Sciatic nerve (tissue), 2 donors: ENCODE data around the gene DNASE2B. TPM values are rescaled to one million over a fixed set of nuclear protein-coding genes. Genes with fewer than 3 reads are reported as not detected.
"Not testable (repeated sequence)": the region's sequence is repeated elsewhere in the genome, so short reads cannot be mapped to it uniquely, and the experiment has no call there.

ENCODE experiments used
- ATAC-seq: fragments of 200-7000 bp; cut with Tn5 transposase; one replicate; pipeline ENCODE4 v1.9.1; 2020; ENCODE audit warnings: mild to moderate bottlenecking, moderate library complexity
- DNase-seq: peaks from one replicate; pipeline ENCODE4 v3.0.0-alpha.2; 2020; ENCODE audit warnings: low spot score
- intact Hi-C: fragments of 100-400 bp; cut with DNase I; formaldehyde crosslinking; loops from one replicate; pipeline ENCODE4 v1.14.2; 2022
- total RNA-seq: library from RNA; stranded (reverse); fragmentation: NEBNext Ultra II Directional; extraction: Animal tissue kit (Norgen Biotek cat#: 25700); gene quantifications from one replicate; pipeline ENCODE4 v1.2.1, GENCODE V29; 2021
- donor health status: DM: no; HTN: no; CAD: no.
- donor health status: DM: no; HTN: no; CAD: no.

Gene DNASE2B
- total RNA-seq, 1 donor from 2014 or later = not detected

GRCh38 chr1:84434801-84435549 lies 36.7 kb downstream of the DNASE2B start:
- no peak for DNase-seq
- intact Hi-C loops = loop anchor here (10.0 kb wide), 1 partner anchor 300 kb away; no protein-coding TSS in a partner anchor
- no peak for ATAC-seq

GRCh38 chr1:84436876-84437655 lies 38.8 kb downstream of the DNASE2B start:
- DNase-seq (no peak), ATAC-seq (peak; percentile 64)
- intact Hi-C loops = loop anchor here (10.0 kb wide), 1 partner anchor 302 kb away; no protein-coding TSS in a partner anchor

- no peak for DNase-seq
- intact Hi-C loops = no loop called here
Measured at GRCh38 chr1:84442256-84442655, 44.0 kb downstream of the DNASE2B start.

GRCh38 chr1:84442747-84443646 lies 44.7 kb downstream of the DNASE2B start:
- intact Hi-C loops, DNase-seq, ATAC-seq: not testable (repeated sequence)

More at GRCh38 chr1:84442256-84442655, 44.0 kb downstream of the DNASE2B start:
- peak; percentile 87 for ATAC-seq

GRCh38 chr1:84448704-84449103 lies 50.4 kb downstream of the DNASE2B start:
- ATAC-seq, DNase-seq, intact Hi-C loops: not testable (repeated sequence)

- intact Hi-C loops = no loop called here
- DNase-seq (no peak), ATAC-seq (no peak)
Measured at GRCh38 chr1:84450910-84451309, 52.6 kb downstream of the DNASE2B start.

- DNase-seq (no peak), ATAC-seq (no peak)
- intact Hi-C loops = no loop called here
Measured at GRCh38 chr1:84452436-84452835, 54.2 kb downstream of the DNASE2B start.

GRCh38 chr1:84462118-84462517 lies 63.8 kb downstream of the DNASE2B start:
- ATAC-seq = no peak
- intact Hi-C loops = no loop called here
- no peak for DNase-seq

Other genes starting within 250 kb of the DNASE2B start
- 0.76 TPM for gene SAMD13, start 96.8 kb upstream of the DNASE2B start, total RNA-seq
- gene RPF1, start 80.8 kb downstream of the DNASE2B start, total RNA-seq = 21.8 TPM
- 3.4 TPM for gene SPATA1, start 107.9 kb downstream of the DNASE2B start, total RNA-seq
- 50.5 TPM for gene GNG5, start 108.1 kb downstream of the DNASE2B start, total RNA-seq
- 18.1 TPM for gene CTBS, start 176.0 kb downstream of the DNASE2B start, total RNA-seq